Natural killer cell (primary cell): Measurements from ENCODE around the gene MCEMP1. TPM values are rescaled to one million over a fixed set of nuclear protein-coding genes. Genes with fewer than 3 reads are reported as not detected.

Experiments used
- ATAC-seq, 3 donors: fragments of 150-1000 bp in 2 of 3; fragments of 200-7000 bp in 1 of 3; cut with Tn5 transposase; 1 replicate in 1 of 3; 2 replicates in 2 of 3; pipeline ENCODE4 v1.10.0; 2021; ENCODE audit warnings: mild to moderate bottlenecking in 2 of 3, moderate library complexity in 2 of 3
- DNase-seq, 2 donors: peaks; one replicate each; pipeline versions ENCODE4 v3.0.0 to v3.0.0-alpha.2; 2013 to 2021; ENCODE audit warnings: mixed read lengths in 1 of 2
- H3K27ac ChIP-seq: one replicate; pipeline ENCODE4 v1.5.1; 2013; ENCODE audit warnings: mild to moderate bottlenecking, low read length
- H3K27me3 ChIP-seq: one replicate; pipeline ENCODE4 v1.6.1; 2013; ENCODE audit warnings: low read length; ENCODE audit not compliant: control insufficient read depth, insufficient read depth
- H3K36me3 ChIP-seq: one replicate; pipeline ENCODE4 v1.6.1; 2013; ENCODE audit warnings: low read length; ENCODE audit not compliant: control insufficient read depth, insufficient read depth
- H3K4me1 ChIP-seq: one replicate; pipeline ENCODE4 v1.6.1; 2013; ENCODE audit warnings: low read length; ENCODE audit not compliant: control insufficient read depth, insufficient read depth
- H3K4me3 ChIP-seq: one replicate; pipeline ENCODE4 v1.5.1; 2013; ENCODE audit warnings: low read length
- H3K9me3 ChIP-seq: one replicate; pipeline ENCODE4 v1.6.1; 2013; ENCODE audit warnings: low read length; ENCODE audit not compliant: control insufficient read depth, insufficient read depth
- H3K27ac Mint-ChIP-seq, 2 donors: one replicate each; pipeline ENCODE4 v1.8.0; 2022; ENCODE audit warnings: mild to moderate bottlenecking in 2 of 2, mixed read lengths in 2 of 2, moderate library complexity in 1 of 2
- H3K27me3 Mint-ChIP-seq, 2 donors: one replicate each; pipeline ENCODE4 v1.8.0; 2022; ENCODE audit warnings: low read depth in 2 of 2, mixed read lengths in 2 of 2
- H3K36me3 Mint-ChIP-seq: one replicate; pipeline ENCODE4 v1.8.0; 2022; ENCODE audit warnings: mixed read lengths
- H3K4me1 Mint-ChIP-seq, 2 donors: one replicate each; pipeline ENCODE4 v1.8.0; 2022; ENCODE audit warnings: mixed read lengths in 2 of 2
- H3K4me3 Mint-ChIP-seq: one replicate; pipeline ENCODE4 v1.8.0; 2022; ENCODE audit warnings: mild to moderate bottlenecking, moderate library complexity, mixed read lengths
- H3K9me3 Mint-ChIP-seq, 2 donors: one replicate each; pipeline ENCODE4 v1.8.0; 2022; ENCODE audit warnings: mixed read lengths in 2 of 2
- WGBS: methylation state at CpG from one replicate; pipeline ENCODE4 v1.1.7; 2013; ENCODE audit warnings: missing lambda C conversion rate; ENCODE audit not compliant: insufficient coverage; 5-methylcytosine and 5-hydroxymethylcytosine counted together
- intact Hi-C: fragments of 100-400 bp; cut with micrococcal nuclease; formaldehyde crosslinking; loops from one replicate; pipeline ENCODE4 v1.14.2; 2022
- total RNA-seq, 4 donors: library from RNA; stranded (reverse); fragments of 120-200 nt in 1 of 4; gene quantifications; one replicate each; pipeline versions ENCODE4 v1.2.3 to v1.2.4, GENCODE V29; 2013 to 2022
- TF ChIP-seq, protein P1 (sequence below): fragments of 200-600 bp; IDR thresholded peaks from one replicate; pipeline ENCODE4 v1.8.0; 2022; ENCODE audit warnings: antibody characterized with exemption

Gene MCEMP1
- total RNA-seq, 3 donors from 2014 or later (not counting 1 experiment from before 2014, with no cell fraction given): 0.59 to 4.8 (median 1.8) TPM

- H3K36me3 ChIP-seq: peaks cover 20% of the 10 kb centered on the region
- peaks cover 9% of the 10 kb centered on the region for H3K4me1 ChIP-seq
- TF ChIP-seq, protein P1, sequence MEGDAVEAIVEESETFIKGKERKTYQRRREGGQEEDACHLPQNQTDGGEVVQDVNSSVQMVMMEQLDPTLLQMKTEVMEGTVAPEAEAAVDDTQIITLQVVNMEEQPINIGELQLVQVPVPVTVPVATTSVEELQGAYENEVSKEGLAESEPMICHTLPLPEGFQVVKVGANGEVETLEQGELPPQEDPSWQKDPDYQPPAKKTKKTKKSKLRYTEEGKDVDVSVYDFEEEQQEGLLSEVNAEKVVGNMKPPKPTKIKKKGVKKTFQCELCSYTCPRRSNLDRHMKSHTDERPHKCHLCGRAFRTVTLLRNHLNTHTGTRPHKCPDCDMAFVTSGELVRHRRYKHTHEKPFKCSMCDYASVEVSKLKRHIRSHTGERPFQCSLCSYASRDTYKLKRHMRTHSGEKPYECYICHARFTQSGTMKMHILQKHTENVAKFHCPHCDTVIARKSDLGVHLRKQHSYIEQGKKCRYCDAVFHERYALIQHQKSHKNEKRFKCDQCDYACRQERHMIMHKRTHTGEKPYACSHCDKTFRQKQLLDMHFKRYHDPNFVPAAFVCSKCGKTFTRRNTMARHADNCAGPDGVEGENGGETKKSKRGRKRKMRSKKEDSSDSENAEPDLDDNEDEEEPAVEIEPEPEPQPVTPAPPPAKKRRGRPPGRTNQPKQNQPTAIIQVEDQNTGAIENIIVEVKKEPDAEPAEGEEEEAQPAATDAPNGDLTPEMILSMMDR: no peak
- DNase-seq (no peak), ATAC-seq (no peak)
- no peak overlapping the region for H3K4me3 ChIP-seq
- intact Hi-C loops: no loop called here
- WGBS: 86% methylated on average over 14 of the region's 14 CpGs
- H3K27ac Mint-ChIP-seq: no peak overlapping the region
- H3K27ac ChIP-seq: no peak overlapping the region
- peaks cover 2 to 9% of the 10 kb centered on the region in 2 donors for H3K4me1 Mint-ChIP-seq
- H3K27me3 ChIP-seq: no peaks in the 10 kb centered on the region
- no peaks in the 10 kb centered on the region for H3K9me3 ChIP-seq
- peaks cover 0 to under 1% of the 10 kb centered on the region in 2 donors for H3K9me3 Mint-ChIP-seq
- H3K4me3 Mint-ChIP-seq: no peak overlapping the region
- H3K36me3 Mint-ChIP-seq: no peaks in the 10 kb centered on the region
- H3K27me3 Mint-ChIP-seq: no peaks in the 10 kb centered on the region
These were observed 31.7 kb upstream of the MCEMP1 start for GRCh38 chr19:7645163-7645562.

GRCh38 chr19:7645656-7646425, 31.0 kb upstream of the MCEMP1 start:
- Mint-ChIP-seq H3K27me3 (no peaks in the 10 kb centered on the region), H3K9me3 (no peaks in the 10 kb centered on the region), H3K27ac (peak overlapping the region in 1 of 2 donors; percentile 44), H3K4me1 (peaks cover 0 to 6% of the 10 kb centered on the region in 2 donors), H3K36me3 (no peaks in the 10 kb centered on the region), H3K4me3 (no peak overlapping the region)
- DNase-seq: no peak
- 90% methylated on average over 20 of the region's 20 CpGs for WGBS
- H3K4me3 ChIP-seq: no peak overlapping the region
- no peak overlapping the region for H3K27ac ChIP-seq
- H3K9me3 ChIP-seq: no peaks in the 10 kb centered on the region
- no peak for ATAC-seq
- intact Hi-C loops: no loop called here
- peaks cover 20% of the 10 kb centered on the region for H3K36me3 ChIP-seq
- TF ChIP-seq, protein P1: no peak
- H3K27me3 ChIP-seq: no peaks in the 10 kb centered on the region
- peaks cover 9% of the 10 kb centered on the region for H3K4me1 ChIP-seq

- Histone ChIP-seq H3K27ac (no peak overlapping the region), H3K36me3 (peaks cover 20% of the 10 kb centered on the region), H3K27me3 (no peaks in the 10 kb centered on the region), H3K4me3 (no peak overlapping the region), H3K9me3 (no peaks in the 10 kb centered on the region), H3K4me1 (peaks cover 9% of the 10 kb centered on the region)
- no peak for ATAC-seq
- TF ChIP-seq, protein P1: no peak
- no peaks in the 10 kb centered on the region for H3K27me3 Mint-ChIP-seq
- no peak overlapping the region for H3K4me3 Mint-ChIP-seq
- intact Hi-C loops: no loop called here
- WGBS: 92% methylated on average over 8 of the region's 8 CpGs
- H3K4me1 Mint-ChIP-seq: peaks cover 0 to 6% of the 10 kb centered on the region in 2 donors
- H3K27ac Mint-ChIP-seq: no peak overlapping the region
- no peak for DNase-seq
- H3K9me3 Mint-ChIP-seq: no peaks in the 10 kb centered on the region
- H3K36me3 Mint-ChIP-seq: no peaks in the 10 kb centered on the region
These were observed 30.5 kb upstream of the MCEMP1 start for GRCh38 chr19:7646426-7646700.

DNA sequence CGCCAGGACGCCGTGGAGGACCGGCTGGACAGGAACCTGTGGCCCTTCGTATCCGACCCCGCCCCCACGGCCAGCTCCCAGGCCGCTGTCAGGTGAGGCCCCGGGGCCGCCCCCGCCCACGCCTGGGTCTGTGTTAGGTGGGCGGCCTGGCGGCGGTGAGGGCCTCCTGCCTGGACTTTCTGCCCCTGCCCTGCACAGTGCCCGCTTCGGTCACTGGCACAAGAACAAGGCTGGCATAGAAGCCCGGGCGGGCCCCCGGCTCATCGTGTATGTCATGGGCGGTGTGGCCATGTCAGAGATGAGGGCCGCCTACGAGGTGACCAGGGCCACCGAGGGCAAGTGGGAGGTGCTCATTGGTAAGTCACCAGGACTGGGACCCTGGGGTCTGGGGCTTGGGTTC, 29.7 kb upstream of the MCEMP1 start:
- Mint-ChIP-seq H3K27me3 (no peaks in the 10 kb centered on the region), H3K27ac (no peak overlapping the region), H3K4me1 (peaks cover 1 to 7% of the 10 kb centered on the region in 2 donors), H3K36me3 (no peaks in the 10 kb centered on the region), H3K9me3 (no peaks in the 10 kb centered on the region), H3K4me3 (no peak overlapping the region)
- TF ChIP-seq, protein P1: no peak
- 97% methylated on average over 26 of the region's 26 CpGs for WGBS
- Histone ChIP-seq H3K9me3 (no peaks in the 10 kb centered on the region), H3K27ac (no peak overlapping the region), H3K4me1 (peaks cover 14% of the 10 kb centered on the region), H3K36me3 (peaks cover 18% of the 10 kb centered on the region), H3K4me3 (no peak overlapping the region), H3K27me3 (no peaks in the 10 kb centered on the region)
- ATAC-seq: no peak
- DNase-seq: no peak
- intact Hi-C loops: no loop called here
